Smooth muscle cell (in vitro differentiated cells): ENCODE measurements around the gene RAP1B. TPM values are rescaled to one million over a fixed set of nuclear protein-coding genes. Genes with fewer than 3 reads are reported as not detected.

Source experiments
- DNase-seq: peaks from one replicate; lab custom pipeline; 2025; ENCODE audit not compliant: unreplicated experiment; lab: John Stamatoyannopoulos, UW
- H2AFZ ChIP-seq: fragments of 200-600 bp; sonication (generic); 2 replicates; pipeline ENCODE4 v1.6.0; 2016; ENCODE audit warnings: antibody characterized with exemption, low read depth, mild to moderate bottlenecking
- H3F3A ChIP-seq: fragments of 200-600 bp; sonication (generic); 2 replicates; pipeline ENCODE4 v1.6.0; 2017; ENCODE audit warnings: antibody characterized with exemption, low read depth
- H3K27ac ChIP-seq: fragments of 200-600 bp; sonication (generic); 2 replicates; pipeline ENCODE4 v1.5.1; 2016; ENCODE audit warnings: low read depth, mild to moderate bottlenecking
- H3K27me3 ChIP-seq: fragments of 200-600 bp; sonication (generic); 2 replicates; pipeline ENCODE4 v1.6.1; 2016; ENCODE audit warnings: low read depth, mild to moderate bottlenecking
- H3K36me3 ChIP-seq: fragments of 200-600 bp; sonication (generic); 2 replicates; pipeline ENCODE4 v1.5.1; 2016; ENCODE audit warnings: low read depth
- H3K4me1 ChIP-seq: fragments of 200-600 bp; sonication (generic); 2 replicates; pipeline ENCODE4 v1.5.1; 2016; ENCODE audit warnings: low read depth
- H3K4me2 ChIP-seq: fragments of 200-600 bp; sonication (generic); 2 replicates; pipeline ENCODE4 v1.6.0; 2016; ENCODE audit warnings: mild to moderate bottlenecking
- H3K4me3 ChIP-seq: fragments of 200-600 bp; sonication (generic); 2 replicates; pipeline ENCODE4 v1.5.1; 2016; ENCODE audit warnings: mild to moderate bottlenecking
- H3K79me2 ChIP-seq: fragments of 200-600 bp; sonication (generic); 2 replicates; pipeline ENCODE4 v1.6.0; 2016; ENCODE audit warnings: low read depth, mild to moderate bottlenecking
- H3K9ac ChIP-seq: fragments of 200-600 bp; sonication (generic); 2 replicates; pipeline ENCODE4 v1.6.0; 2016; ENCODE audit warnings: low read depth
- H3K9me3 ChIP-seq: fragments of 200-600 bp; sonication (generic); replicated peaks from 2 replicates; pipeline ENCODE4 v1.5.1; 2016; ENCODE audit warnings: low read depth
- H4K20me1 ChIP-seq: fragments of 200-600 bp; sonication (generic); 2 replicates; pipeline ENCODE4 v1.6.0; 2016; ENCODE audit warnings: low read depth
- CTCF ChIP-seq: fragments of 200-600 bp; sonication (generic); IDR thresholded peaks from 2 replicates; pipeline ENCODE4 v1.5.1; 2017; ENCODE audit warnings: borderline replicate concordance, mild to moderate bottlenecking, antibody characterized with exemption; ENCODE audit not compliant: insufficient read depth, poor library complexity, severe bottlenecking
- WGBS: methylation state at CpG from one replicate; pipeline ENCODE4 v1.1.7; 2016; ENCODE audit warnings: low lambda C conversion rate; 5-methylcytosine and 5-hydroxymethylcytosine counted together
- polyA plus RNA-seq: library from polyadenylated mRNA; unstranded; fragments of >200 nt; fragmentation: Nextera tagmentation; extraction: Ambion mirVana; gene quantifications from 2 replicates; pipeline ENCODE4 v1.2.1, GENCODE V29; 2016
- total RNA-seq: library from RNA; depleted of rRNA; stranded (reverse); fragments of >200 nt; gene quantifications from 2 replicates; pipeline ENCODE4 v1.2.3, GENCODE V29; 2014

The RAP1B gene
- total RNA-seq (275 and 313 TPM in 2 replicates), polyA plus RNA-seq (236 and 242 TPM in 2 replicates)

- TF ChIP-seq CTCF = no peak
- H3K4me2 ChIP-seq = peak within 1 kb of the TSS; percentile 97
- peaks cover 38% of the 10 kb centered on the region for H3K4me1 ChIP-seq
- no peaks in the 10 kb centered on the region for H3K9me3 ChIP-seq
- H3K9ac ChIP-seq = peak within 1 kb of the TSS; percentile 97
- H2AFZ ChIP-seq = peak within 1 kb of the TSS; percentile 72
- peaks cover 44% of the 10 kb centered on the region for H3K79me2 ChIP-seq
- H3K4me3 ChIP-seq = peak within 1 kb of the TSS; percentile 99
- no peaks in the 10 kb centered on the region for H3K27me3 ChIP-seq
- peaks cover 43% of the 10 kb centered on the region for H4K20me1 ChIP-seq
- H3K27ac ChIP-seq = peak within 1 kb of the TSS; percentile 91
- H3K36me3 ChIP-seq = no peaks in the 10 kb centered on the region
- peaks cover 9% of the 10 kb centered on the region for H3F3A ChIP-seq
- under 1% methylated on average over 55 of the region's 84 CpGs for WGBS
- peak; percentile 66 for DNase-seq
Measured at GRCh38 chr12:68610370-68611093, at the start of gene RAP1B. Gene RAP1B, plus strand, starts transcription at chr12:68610899. Its CDS starts 37,826 bp downstream, at chr12:68648725.

- Histone ChIP-seq H3K4me1 (peaks cover 3% of the 10 kb centered on the region), H3K9ac (no peak overlapping the region), H3K79me2 (no peaks in the 10 kb centered on the region), H4K20me1 (no peaks in the 10 kb centered on the region), H3K36me3 (no peaks in the 10 kb centered on the region), H3K4me2 (no peak overlapping the region), H3K27ac (no peak overlapping the region), H3F3A (peaks cover 6% of the 10 kb centered on the region), H2AFZ (no peak overlapping the region), H3K9me3 (no peaks in the 10 kb centered on the region), H3K27me3 (no peaks in the 10 kb centered on the region), H3K4me3 (no peak overlapping the region)
- WGBS = 91% methylated on average over 10 of the region's 10 CpGs
- no peak for DNase-seq
- no peak for TF ChIP-seq CTCF
Measured at GRCh38 chr12:68561830-68562229, 48.9 kb upstream of the RAP1B start.

- H3K79me2 ChIP-seq = no peaks in the 10 kb centered on the region
Measured at GRCh38 chr12:68564166-68564565, 46.5 kb upstream of the RAP1B start.

More at GRCh38 chr12:68564166-68564565, 46.5 kb upstream of the RAP1B start:
- Histone ChIP-seq H3K9me3 (no peaks in the 10 kb centered on the region), H2AFZ (no peak overlapping the region), H3K4me2 (no peak overlapping the region), H4K20me1 (no peaks in the 10 kb centered on the region), H3K4me1 (no peaks in the 10 kb centered on the region), H3K27ac (no peak overlapping the region), H3K9ac (no peak overlapping the region), H3K4me3 (no peak overlapping the region), H3K36me3 (no peaks in the 10 kb centered on the region), H3F3A (no peaks in the 10 kb centered on the region), H3K27me3 (no peaks in the 10 kb centered on the region)
- no peak for TF ChIP-seq CTCF
- WGBS = 86% methylated on average over 1 of the region's 1 CpG
- DNase-seq = no peak
